ENCODE results near the gene GABBR2.

DNA sequence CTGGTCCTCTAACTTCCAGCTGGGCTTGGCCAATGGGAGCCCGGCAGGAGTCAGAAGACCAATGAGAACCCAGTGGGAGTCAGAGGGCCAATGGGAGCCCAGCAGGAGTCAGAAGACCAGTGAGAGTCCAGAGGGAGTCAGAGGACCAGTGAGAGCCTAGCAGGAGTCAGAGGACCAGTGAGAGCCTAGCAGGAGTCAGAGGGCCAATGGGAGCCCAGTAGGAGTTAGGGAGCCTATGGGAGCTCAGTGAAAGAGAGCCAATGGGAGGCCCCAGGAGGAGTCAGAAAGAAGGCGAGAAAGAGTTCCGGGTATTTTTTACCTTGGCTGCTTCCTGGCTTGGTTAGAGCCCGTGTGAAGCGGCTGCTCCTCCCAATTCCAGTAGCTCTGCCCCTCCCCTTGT lies 191.0 kb downstream of the GABBR2 start:
- TF ChIP-seq, protein P1, sequence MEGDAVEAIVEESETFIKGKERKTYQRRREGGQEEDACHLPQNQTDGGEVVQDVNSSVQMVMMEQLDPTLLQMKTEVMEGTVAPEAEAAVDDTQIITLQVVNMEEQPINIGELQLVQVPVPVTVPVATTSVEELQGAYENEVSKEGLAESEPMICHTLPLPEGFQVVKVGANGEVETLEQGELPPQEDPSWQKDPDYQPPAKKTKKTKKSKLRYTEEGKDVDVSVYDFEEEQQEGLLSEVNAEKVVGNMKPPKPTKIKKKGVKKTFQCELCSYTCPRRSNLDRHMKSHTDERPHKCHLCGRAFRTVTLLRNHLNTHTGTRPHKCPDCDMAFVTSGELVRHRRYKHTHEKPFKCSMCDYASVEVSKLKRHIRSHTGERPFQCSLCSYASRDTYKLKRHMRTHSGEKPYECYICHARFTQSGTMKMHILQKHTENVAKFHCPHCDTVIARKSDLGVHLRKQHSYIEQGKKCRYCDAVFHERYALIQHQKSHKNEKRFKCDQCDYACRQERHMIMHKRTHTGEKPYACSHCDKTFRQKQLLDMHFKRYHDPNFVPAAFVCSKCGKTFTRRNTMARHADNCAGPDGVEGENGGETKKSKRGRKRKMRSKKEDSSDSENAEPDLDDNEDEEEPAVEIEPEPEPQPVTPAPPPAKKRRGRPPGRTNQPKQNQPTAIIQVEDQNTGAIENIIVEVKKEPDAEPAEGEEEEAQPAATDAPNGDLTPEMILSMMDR (optimal IDR thresholded peaks at IDR 0.05 in 1 of 3, IDR thresholded peaks at IDR 0.05 in 1 of 3, conservative IDR thresholded peaks at IDR 0.05 in 1 of 3; ENCODE audit: extremely low read depth in 1 of 3, insufficient read depth in 2 of 3, low read length in 3 of 3): no peak
- TF ChIP-seq EZH2 (IDR thresholded peaks at IDR 0.05; ENCODE audit: low read length): no peak
